Measurements from ENCODE around the gene ASB13. TPM values are rescaled to one million over a fixed set of nuclear protein-coding genes. Genes with fewer than 3 reads are reported as not detected.

Gene ASB13
- polyA plus RNA-seq, 3 donors = 23.5 to 31.0 (median 26.2) TPM

DNA sequence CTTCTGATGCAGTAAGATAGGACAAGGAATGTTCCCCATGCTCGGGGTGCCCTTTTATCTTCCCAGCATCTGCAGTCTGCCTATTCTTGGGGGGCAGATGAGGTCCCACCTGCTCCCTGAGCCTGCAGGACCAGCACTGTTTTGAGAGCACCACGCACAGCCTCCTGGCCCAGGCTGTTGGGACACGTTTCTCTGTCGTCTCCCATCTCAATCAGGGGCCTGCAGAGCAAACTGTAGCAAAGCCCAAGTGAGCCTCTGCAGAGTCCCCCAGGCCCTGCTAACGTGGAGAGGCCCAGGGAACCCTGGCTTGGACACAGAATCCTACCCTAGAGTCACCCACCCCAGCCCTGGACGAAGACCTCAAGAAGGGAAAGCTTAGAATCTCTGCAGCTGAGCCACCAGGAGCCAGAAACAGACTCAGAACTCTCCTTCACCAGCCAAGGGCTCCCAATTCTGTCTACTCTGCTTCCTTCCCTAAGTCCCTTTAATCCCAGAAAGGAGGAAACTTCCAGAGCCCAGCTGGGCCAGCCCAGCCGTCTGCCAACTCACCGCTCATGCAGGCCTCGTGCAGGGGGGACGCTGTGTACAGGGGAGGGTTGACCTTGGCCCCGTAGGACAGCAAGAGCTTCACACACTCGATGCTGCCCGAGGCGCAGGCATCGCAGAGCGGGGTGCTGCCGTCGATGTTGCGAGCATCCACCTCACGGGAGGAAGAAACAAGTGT is 15.6 kb downstream of the ASB13 start:
- DNase-seq = no peak

- no peak for DNase-seq
Measured at GRCh38 chr10:5649746-5650145, 16.6 kb downstream of the ASB13 start.

DNA sequence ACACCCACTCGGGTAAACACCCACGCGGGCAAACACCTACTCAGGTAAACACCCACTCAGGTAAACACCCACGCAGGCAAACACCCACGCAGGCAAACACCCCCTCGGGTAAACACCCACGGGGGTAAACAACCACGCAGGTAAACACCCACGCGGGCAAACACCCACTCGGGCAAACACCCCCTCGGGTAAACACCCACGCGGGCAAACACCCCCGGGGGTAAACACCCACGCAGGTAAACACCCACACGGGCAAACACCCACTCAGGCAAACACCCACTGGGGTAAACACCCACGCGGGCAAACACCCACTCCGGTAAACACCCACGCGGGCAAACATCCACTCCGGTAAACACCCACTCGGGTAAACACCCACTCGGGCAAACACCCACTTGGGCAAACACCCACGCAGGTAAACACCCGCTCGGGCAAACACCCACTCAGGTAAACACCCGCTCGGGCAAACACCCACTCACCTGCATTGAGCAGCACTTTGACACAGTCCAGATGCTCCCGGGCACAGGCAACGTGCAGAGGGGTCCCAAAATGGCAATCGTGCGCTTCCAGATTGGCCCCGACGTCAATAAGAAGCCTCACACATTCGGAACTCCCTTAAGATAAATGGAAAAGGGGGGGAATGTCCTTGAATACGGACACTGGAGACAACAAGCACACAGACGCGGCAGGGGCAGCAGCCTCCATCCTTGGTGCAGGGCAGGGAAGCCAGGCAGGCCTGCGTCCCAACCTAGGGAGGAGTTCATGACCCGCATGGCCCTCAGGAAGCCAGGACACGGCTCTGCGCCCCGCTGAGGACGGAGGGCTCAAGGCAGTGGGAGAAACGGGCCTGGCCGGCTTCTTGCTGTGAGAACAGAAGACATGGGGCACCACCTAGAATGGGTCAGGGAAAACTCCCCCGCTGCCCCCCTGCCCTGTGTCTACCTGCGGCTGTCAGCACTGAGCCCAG is 17.6 kb downstream of the ASB13 start:
- no peak for DNase-seq

- no peak for DNase-seq
Measured at GRCh38 chr10:5647507-5648240, 18.7 kb downstream of the ASB13 start.

GRCh38 chr10:5645944-5646617 is 20.3 kb downstream of the ASB13 start:
- no peak for DNase-seq

GRCh38 chr10:5645375-5645774 is 21.0 kb downstream of the ASB13 start:
- DNase-seq = no peak

GRCh38 chr10:5644930-5645329 is 21.5 kb downstream of the ASB13 start:
- no peak for DNase-seq

DNA sequence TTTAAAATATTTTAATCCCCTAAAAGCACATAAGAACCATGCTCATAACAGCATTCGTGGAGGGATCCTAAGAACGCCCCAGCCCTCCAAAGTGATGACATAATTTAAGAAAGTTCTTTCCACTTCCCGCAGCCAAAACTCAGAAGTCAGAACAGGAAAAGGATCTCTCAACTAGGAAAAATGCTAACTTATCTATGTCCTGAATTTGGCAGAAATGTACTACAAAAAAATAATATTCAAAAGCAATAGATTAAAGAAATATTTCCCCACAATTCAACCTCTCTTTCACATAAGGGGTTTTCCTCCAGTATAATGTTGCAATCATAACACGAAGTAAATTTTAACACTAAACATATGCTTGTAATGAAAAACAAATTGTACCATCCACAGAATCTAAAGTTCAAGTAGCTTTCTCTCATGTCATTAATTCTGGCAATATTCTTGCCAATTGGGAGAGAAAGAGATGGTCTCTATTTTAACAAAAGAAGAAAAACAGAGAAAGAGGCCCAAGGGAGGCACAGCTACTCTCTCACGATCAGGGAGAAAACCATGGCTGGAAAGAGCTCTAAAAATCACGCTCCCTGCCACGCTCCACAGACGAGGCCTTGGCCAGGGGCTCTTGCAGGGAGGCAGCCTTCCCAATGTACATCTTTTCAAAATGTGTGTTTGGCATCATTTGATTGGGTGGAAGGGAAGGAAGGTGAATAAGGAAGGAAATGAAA is 22.9 kb downstream of the ASB13 start:
- no peak for DNase-seq

GRCh38 chr10:5641501-5641900 is 24.9 kb downstream of the ASB13 start:
- DNase-seq = no peak

DNA sequence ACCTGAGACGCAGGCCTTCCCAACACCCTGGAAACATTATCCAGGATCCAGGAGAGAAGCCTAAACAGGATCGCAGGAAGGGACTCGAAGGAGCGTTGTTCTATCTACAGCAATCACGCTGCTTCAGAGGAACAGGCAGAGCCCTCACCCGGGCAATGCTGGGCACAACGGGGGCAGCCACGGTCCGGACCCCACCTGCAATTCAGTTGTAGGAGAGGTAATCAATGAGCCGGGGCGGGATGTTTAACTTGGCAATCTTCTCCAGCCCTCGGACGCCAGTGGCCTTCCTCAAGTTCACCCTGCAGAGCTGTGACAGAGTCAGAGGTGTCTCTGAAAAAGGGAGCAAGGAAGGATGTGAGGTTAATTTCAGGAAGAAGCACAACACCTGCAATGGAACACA is 25.9 kb downstream of the ASB13 start:
- DNase-seq = no peak

DNA sequence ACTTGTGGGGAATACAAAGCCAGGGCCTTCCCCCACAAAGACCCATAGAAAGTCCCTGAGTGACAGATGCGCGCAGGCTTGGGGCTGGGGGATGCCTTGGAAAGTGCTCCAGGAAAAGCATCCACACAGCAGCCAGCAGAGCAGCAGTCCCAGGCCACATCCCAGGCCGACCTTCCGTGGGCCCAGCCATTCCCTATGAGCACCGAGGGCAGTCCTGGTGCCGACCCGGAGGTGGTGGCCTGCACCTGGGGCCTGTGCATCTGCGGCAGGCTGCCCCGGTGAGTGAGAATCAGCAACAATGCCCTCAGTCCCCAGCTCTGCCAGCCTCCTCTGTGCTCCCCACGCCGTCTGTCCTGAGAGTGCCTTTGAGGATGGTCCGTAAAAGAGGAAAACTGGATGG is 26.4 kb downstream of the ASB13 start:
- DNase-seq = no peak

DNA sequence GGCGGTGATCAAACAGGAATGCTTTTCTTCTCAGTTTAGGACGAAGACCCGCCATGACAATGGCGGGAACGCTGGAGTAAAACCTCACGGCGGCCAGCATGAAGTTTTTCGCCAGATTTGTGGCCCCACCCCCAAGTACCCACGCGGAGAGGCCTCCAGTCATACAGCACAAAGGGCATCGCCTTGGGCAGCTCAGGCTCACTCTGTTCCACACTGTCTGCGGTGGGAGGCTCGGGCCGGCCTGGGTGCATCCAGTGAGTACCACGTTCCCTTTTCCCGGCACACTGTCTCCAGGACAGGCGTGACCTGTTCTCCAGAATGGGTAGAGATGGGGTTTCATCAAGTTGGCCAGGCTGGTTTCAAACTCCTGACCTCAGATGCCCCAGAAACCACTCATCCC is 27.3 kb downstream of the ASB13 start:
- DNase-seq = no peak

DNA sequence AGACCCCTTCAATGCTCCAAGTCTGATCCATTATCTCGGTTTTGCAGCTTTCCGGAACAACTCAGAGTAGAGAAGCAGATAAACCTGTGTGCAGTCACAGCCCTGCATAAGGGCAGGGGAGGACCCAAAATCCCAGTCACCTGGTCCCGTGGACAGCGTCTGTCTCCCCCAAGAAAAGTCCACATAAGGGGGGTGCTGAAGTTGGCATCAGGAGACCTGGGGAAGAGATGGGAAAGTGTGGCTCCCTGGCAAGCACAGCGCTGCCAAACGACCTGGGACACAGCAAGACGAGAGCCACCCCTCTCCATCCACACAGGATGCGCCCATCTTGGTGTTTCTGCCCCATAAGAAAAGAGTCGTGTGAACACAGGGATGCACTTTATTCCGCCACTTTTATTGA is 27.9 kb downstream of the ASB13 start:
- DNase-seq = no peak

GRCh38 chr10:5634918-5635317 is 31.5 kb downstream of the ASB13 start:
- no peak for DNase-seq

GRCh38 chr10:5633166-5633749 is 33.1 kb downstream of the ASB13 start:
- DNase-seq = no peak

GRCh38 chr10:5632446-5632845 is 33.9 kb downstream of the ASB13 start:
- peak; percentile 54 for DNase-seq

DNA sequence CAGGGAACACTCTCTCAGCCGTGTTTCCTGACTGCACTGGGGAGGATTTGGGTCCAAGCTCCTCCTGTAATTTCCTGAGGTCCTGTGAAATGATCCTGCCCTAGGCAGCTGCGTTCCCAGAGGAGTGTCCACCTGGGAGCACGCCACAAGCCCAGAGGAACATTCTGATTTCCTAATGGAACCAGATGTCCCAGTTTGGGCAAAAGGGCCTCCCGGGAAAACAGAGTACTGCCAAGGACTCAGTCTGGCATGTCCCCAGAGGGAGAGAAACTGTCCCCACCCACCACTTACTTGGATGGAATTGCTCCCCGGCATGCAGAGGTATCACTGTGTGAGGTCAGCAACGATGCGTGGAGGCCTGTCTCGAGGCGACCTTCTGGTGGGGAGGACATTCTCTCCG is 34.5 kb downstream of the ASB13 start:
- DNase-seq = no peak

- DNase-seq = no peak
Measured at GRCh38 chr10:5630112-5630436, 36.3 kb downstream of the ASB13 start.

DNA sequence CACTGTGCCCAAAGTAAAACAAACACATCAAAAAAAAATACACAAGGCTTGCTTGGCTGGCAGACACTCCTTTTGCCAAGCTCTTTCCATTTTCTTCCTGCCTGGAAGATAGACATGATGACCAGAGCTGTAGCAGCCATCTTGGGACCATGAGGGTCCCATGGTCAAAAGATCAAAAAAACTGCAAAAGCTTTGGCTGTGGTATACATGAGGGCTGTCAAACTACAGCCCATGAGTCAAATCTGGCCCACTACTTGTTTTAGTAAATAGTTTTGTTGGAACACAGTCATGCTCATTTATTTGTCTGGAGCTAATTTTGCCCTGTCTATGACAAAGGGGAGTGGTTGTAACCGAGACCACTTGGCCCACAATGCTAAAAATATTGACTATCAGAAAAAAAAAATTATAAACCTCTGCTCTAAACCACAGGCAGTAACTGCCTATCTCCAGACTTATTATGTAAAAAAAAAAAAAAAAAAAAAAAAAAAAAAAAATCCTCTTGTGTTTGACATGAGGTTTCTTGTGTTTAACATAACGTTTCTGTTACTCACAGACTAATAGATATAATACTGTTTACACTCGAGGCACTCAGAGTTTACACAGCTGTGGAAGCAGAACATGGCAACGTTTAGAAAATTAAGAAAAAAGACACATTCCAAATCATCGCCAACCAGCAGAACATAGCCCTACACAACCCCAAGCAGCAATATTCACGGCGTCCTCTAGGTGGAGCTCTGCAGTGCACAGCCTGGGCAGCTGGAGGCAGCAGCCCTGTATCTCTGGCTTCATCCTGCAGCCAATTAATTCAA is 36.9 kb downstream of the ASB13 start:
- peak; percentile 72 for DNase-seq

Data from renal pelvis (tissue), 4 donors.